Neural progenitor cell (in vitro differentiated cells): ENCODE results near the gene PRMT7.

Experiments
- CTCF ChIP-seq: fragments of 200-600 bp; sonication (generic); IDR thresholded peaks from 2 replicates; pipeline ENCODE4 v1.5.1; 2017; ENCODE audit warnings: antibody characterized with exemption, mild to moderate bottlenecking
- EZH2 ChIP-seq: fragments of 200-600 bp; sonication (generic); IDR thresholded peaks from 2 replicates; pipeline ENCODE4 v1.6.1; 2017; ENCODE audit warnings: antibody characterized with exemption, mild to moderate bottlenecking, moderate library complexity
- EZH2phosphoT487 ChIP-seq: fragments of 200-600 bp; sonication (generic); IDR thresholded peaks from 2 replicates; pipeline ENCODE4 v1.6.1; 2017; ENCODE audit warnings: antibody characterized with exemption

DNA sequence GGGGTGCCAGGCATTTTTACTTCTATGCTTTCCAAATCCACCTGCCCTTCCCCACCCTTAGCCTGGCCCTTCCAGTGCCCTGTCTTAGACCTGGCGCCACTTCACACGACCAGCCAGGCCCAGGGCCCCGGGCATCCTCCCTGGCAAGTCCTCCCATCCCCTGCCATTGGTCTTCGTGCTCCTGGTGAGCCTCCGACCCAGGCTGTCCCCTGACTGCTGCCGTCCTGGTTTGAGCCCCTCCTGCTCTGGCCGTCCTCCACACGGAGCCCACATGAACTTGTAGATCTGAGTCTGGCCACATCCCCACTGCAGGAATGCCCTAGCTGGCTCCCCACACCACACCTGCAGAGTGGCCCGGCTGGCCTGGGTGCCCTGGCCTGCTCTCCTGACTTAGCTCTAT is 44.0 kb downstream of the PRMT7 start:
- TF ChIP-seq CTCF (no peak), EZH2phosphoT487 (no peak), EZH2 (no peak)
